Gastrocnemius medialis (tissue), 4 donors: ENCODE results near the gene PRKD3.

ENCODE experiments used
- POLR2A ChIP-seq, 2 donors: fragments of 450-650 bp; IDR thresholded peaks; one replicate each; pipeline ENCODE4 v1.6.1; 2017; ENCODE audit warnings: antibody characterized with exemption in 2 of 2, mild to moderate bottlenecking in 2 of 2, moderate library complexity in 2 of 2
- TF ChIP-seq, protein P1 (sequence below), 5 experiments: fragments of 450-650 bp in 3 of 5; fragments of 200-600 bp in 2 of 5; sonication (generic) in 2 of 5; IDR thresholded peaks in 4 of 5; conservative IDR thresholded peaks in 1 of 5; 1 replicate in 4 of 5; 2 replicates in 1 of 5; pipeline ENCODE4 v1.5.1; 2016 to 2019; ENCODE audit warnings: antibody characterized with exemption in 5 of 5, mild to moderate bottlenecking in 3 of 5, moderate library complexity in 3 of 5

GRCh38 chr2:37318401-37318800 lies 6.2 kb downstream of the PRKD3 start:
- no peak for TF ChIP-seq POLR2A (IDR thresholded peaks at IDR 0.05)
- TF ChIP-seq, protein P1, sequence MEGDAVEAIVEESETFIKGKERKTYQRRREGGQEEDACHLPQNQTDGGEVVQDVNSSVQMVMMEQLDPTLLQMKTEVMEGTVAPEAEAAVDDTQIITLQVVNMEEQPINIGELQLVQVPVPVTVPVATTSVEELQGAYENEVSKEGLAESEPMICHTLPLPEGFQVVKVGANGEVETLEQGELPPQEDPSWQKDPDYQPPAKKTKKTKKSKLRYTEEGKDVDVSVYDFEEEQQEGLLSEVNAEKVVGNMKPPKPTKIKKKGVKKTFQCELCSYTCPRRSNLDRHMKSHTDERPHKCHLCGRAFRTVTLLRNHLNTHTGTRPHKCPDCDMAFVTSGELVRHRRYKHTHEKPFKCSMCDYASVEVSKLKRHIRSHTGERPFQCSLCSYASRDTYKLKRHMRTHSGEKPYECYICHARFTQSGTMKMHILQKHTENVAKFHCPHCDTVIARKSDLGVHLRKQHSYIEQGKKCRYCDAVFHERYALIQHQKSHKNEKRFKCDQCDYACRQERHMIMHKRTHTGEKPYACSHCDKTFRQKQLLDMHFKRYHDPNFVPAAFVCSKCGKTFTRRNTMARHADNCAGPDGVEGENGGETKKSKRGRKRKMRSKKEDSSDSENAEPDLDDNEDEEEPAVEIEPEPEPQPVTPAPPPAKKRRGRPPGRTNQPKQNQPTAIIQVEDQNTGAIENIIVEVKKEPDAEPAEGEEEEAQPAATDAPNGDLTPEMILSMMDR (IDR thresholded peaks at IDR 0.05 in 4 of 5, conservative IDR thresholded peaks at IDR 0.05 in 1 of 5): no peak
